HL-60 (cell line): ENCODE data around the gene COL4A3.

Experiments
- GABPA ChIP-seq: IDR thresholded peaks from 2 replicates; pipeline ENCODE4 v1.6.1; 2012; ENCODE audit warnings: low read depth
- POLR2AphosphoS5 ChIP-seq: IDR thresholded peaks from 2 replicates; pipeline ENCODE4 v1.6.1; 2012; ENCODE audit warnings: low read depth
- SPI1 ChIP-seq: IDR thresholded peaks from 2 replicates; pipeline ENCODE4 v1.6.1; 2012; ENCODE audit warnings: low read depth, mild to moderate bottlenecking, borderline replicate concordance
- TF ChIP-seq, protein P1 (sequence below): IDR thresholded peaks from 2 replicates; pipeline ENCODE4 v1.6.1; 2012; ENCODE audit warnings: low read depth; ENCODE audit not compliant: insufficient replicate concordance
- TF ChIP-seq, protein P2 (sequence below): IDR thresholded peaks from one replicate; pipeline ENCODE4 v1.5.1; 2011; ENCODE audit warnings: low read length, control low read depth, inconsistent platforms; ENCODE audit not compliant: insufficient read depth

DNA sequence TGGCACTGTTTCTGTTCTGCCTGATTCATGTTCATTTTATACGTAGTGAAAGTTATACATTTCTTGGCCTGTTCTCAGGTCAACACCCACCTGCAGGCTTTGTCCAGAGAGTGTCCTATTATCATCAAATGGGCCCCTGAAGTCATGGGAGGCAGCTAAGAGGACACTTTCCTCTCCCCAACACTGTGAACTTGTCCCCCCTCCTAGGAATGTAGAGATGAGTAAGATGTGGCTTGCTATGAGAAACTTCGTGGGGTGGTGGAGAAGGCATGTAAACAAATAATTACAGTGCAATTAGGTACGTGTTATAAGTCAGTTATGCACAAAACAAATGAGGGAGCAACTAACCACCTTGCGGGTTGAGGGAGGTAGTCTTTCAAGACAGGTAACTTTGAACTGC is 57.9 kb downstream of the COL4A3 start:
- TF ChIP-seq POLR2AphosphoS5 (no peak), GABPA (no peak), SPI1 (no peak)
- TF ChIP-seq, protein P1, sequence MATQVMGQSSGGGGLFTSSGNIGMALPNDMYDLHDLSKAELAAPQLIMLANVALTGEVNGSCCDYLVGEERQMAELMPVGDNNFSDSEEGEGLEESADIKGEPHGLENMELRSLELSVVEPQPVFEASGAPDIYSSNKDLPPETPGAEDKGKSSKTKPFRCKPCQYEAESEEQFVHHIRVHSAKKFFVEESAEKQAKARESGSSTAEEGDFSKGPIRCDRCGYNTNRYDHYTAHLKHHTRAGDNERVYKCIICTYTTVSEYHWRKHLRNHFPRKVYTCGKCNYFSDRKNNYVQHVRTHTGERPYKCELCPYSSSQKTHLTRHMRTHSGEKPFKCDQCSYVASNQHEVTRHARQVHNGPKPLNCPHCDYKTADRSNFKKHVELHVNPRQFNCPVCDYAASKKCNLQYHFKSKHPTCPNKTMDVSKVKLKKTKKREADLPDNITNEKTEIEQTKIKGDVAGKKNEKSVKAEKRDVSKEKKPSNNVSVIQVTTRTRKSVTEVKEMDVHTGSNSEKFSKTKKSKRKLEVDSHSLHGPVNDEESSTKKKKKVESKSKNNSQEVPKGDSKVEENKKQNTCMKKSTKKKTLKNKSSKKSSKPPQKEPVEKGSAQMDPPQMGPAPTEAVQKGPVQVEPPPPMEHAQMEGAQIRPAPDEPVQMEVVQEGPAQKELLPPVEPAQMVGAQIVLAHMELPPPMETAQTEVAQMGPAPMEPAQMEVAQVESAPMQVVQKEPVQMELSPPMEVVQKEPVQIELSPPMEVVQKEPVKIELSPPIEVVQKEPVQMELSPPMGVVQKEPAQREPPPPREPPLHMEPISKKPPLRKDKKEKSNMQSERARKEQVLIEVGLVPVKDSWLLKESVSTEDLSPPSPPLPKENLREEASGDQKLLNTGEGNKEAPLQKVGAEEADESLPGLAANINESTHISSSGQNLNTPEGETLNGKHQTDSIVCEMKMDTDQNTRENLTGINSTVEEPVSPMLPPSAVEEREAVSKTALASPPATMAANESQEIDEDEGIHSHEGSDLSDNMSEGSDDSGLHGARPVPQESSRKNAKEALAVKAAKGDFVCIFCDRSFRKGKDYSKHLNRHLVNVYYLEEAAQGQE: no peak
- TF ChIP-seq, protein P2, sequence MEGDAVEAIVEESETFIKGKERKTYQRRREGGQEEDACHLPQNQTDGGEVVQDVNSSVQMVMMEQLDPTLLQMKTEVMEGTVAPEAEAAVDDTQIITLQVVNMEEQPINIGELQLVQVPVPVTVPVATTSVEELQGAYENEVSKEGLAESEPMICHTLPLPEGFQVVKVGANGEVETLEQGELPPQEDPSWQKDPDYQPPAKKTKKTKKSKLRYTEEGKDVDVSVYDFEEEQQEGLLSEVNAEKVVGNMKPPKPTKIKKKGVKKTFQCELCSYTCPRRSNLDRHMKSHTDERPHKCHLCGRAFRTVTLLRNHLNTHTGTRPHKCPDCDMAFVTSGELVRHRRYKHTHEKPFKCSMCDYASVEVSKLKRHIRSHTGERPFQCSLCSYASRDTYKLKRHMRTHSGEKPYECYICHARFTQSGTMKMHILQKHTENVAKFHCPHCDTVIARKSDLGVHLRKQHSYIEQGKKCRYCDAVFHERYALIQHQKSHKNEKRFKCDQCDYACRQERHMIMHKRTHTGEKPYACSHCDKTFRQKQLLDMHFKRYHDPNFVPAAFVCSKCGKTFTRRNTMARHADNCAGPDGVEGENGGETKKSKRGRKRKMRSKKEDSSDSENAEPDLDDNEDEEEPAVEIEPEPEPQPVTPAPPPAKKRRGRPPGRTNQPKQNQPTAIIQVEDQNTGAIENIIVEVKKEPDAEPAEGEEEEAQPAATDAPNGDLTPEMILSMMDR: no peak
